GM19324 (cell line): ENCODE data around the gene PARD3.

Source experiments
- ATAC-seq: cut with Tn5 transposase; IDR thresholded peaks from one replicate; pipeline ENCODE4 v1.9.1; 2021; ENCODE audit warnings: mild to moderate bottlenecking, moderate library complexity; ENCODE audit not compliant: unreplicated experiment, low FRiP score

The PARD3 gene

DNA sequence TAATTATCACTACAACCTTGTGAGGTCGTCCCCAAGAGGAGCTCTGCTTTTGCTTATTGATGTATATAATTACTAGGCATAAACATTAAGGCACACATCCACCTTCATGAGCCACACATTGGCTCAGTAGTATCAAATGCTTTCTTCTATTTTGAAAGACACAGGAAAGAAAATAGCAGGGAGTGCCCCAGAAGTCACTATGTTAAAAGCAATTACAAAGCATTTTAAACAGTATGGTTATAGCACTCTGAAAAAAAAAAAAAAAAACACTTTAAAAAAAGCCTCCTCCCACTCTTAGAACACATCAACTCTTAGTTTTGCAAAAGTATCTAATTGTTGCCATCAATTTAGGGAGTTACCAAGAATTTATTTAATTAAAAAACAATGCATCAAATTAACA, 474.2 kb downstream of the PARD3 start:
- ATAC-seq = no peak

GRCh38 chr10:34339816-34340553, 475.1 kb downstream of the PARD3 start:
- no peak for ATAC-seq

DNA sequence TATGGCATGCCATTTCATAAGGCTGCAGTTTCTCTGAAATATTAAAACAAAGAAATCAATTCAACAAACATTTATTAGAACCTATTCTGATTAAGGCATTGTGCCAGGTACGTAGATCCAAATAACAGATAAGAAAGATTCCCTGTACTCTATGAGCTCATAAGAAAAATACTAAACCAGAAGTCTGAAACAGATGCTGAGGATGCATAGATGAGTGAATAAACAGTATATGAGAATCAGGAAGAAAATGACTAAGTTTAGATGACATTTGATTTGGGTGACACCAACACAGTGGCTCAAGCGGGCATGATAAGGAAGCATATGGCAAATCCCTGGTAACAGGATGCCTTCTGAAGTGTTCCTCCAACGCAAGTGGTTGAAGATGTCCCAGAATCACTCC, 477.2 kb downstream of the PARD3 start:
- no peak for ATAC-seq

GRCh38 chr10:34335960-34336690, 479.0 kb downstream of the PARD3 start:
- ATAC-seq = no peak

DNA sequence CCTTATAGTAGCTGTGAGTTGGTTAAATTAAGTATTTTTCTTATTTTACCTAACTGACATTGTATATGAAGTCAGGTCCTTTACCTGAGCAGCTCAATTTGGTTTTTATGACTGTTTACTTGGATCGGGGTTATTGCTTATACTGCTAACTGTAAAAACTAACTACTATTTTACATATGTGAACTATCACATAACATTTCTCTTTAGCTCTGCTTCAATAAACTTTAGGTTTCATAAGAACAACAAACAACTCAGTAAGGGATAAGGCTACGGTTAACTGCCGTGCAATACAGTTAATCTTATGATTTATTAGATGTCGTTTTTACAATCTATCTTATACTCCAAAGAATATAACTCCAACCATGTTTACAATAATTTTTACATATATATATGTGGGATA, 480.2 kb downstream of the PARD3 start:
- no peak for ATAC-seq

DNA sequence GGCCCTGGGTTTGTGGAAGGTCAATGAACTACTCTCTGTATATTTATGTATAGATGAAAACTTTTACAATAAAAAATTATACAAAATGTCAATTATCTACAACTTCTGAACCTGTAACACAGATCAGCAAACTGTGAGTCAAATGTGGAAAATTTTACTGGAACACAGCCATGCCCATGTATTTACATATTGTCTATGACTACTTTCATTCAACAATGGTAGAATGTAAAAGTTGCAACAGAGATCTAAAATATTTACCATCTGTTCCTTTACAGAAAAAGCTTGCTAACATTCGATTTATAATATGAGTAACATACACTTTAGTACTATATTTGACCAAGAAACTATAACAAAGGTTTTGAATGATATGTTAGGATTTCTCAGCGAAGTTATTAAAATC, 481.6 kb downstream of the PARD3 start:
- no peak for ATAC-seq

DNA sequence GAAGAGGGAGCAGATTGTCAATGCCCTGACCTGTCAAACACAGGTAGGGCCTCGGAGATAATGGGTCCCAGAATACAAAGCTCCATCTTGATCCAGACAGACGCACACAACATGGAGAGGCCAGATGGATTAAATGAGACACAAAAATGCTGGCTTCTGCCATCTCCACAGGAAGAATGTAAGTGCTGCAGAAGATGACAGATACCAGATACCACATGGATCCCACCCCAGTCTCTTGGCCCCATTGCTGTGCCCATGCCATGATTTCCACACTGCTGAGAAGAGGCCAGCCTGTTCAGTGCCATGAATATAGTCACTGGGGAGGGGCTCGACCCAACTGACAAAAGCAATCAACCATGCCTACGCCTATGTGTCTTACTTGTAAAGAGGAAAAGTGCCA, 487.9 kb downstream of the PARD3 start:
- ATAC-seq = no peak

DNA sequence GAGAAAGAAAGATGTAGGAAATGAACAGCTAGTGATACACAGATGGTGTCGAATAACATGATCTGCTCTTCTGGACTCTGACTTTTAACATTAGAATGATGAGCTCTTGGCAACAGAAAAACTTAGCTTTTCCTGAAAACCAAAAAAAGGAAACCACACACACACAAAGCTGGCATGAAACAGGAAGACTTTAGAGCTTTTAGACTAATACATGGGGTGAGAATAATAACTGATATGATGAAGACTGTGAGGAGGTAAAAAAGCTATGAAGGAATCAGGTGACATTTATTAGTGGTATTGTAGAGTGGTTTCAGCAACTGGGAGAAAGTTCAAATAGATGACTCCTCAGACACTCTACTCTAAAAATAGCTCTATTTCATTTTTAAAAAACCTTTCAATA, 491.9 kb downstream of the PARD3 start:
- no peak for ATAC-seq

DNA sequence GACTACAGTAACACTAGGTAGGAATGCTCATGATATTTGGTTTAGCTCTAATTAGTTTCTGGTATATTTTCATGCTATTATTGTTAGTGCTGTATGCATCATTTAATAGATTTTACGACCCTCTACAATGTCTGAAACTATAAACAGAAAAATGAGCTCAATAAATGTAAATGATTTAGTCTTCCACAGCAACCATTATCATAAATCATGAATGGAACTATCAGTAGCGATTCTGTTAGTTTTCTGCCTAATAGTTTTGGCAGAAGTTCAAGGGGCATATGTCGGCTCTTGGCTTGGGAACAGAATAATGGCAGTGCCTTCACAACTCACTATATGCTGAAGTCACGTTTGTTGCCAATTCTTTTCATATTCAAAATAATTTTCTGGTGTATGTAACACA, 494.8 kb downstream of the PARD3 start:
- no peak for ATAC-seq

DNA sequence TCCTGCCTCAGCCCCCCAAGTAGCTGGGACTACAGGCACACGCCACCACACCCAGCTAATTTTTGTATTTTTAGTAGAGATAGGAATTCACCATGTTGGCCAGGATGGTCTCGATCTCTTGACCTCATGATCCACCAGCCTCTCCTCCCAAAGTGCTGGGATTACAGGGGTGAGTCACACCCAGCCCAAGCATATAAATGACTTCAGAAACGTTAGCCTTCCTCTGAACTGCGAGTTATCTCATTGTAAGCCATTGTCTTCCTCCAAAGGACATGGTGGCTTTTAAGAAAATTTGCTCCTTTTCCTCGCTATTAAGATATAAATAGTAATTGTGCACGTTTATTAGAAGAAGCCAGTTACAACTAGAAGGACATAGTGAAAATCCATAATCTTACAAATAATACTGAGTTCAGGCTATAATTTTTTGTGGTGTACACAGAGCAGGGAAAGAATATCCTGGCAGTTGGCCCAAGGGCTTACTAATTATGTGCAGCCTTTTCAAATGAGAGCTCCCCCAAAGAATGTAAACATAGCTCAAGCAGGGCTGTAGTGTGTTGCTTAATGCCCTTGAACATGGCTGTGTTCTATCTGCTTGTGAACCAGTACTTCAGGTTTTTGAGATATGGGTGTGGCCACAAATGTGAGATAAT, 495.8 kb downstream of the PARD3 start:
- no peak for ATAC-seq

DNA sequence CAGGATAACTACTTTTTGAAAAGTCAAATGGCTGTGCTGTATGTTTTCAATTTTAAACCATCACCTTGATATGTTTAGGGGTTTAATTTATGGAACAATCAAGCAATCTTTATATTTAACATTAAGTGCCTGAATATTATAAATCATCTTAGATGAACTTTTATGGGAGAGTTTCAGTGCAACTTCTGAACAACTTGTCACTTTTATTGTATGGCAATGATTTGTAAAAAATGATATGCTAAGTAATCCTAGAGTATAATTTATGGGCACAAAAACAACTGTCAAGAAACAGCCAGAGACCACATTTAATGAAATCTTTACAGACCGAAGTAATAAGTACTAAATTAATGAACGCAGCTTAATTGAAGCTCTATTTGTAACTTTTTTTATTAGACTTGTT, 498.9 kb downstream of the PARD3 start:
- no peak for ATAC-seq

GRCh38 chr10:34314457-34314856, 500.6 kb downstream of the PARD3 start:
- ATAC-seq = no peak

DNA sequence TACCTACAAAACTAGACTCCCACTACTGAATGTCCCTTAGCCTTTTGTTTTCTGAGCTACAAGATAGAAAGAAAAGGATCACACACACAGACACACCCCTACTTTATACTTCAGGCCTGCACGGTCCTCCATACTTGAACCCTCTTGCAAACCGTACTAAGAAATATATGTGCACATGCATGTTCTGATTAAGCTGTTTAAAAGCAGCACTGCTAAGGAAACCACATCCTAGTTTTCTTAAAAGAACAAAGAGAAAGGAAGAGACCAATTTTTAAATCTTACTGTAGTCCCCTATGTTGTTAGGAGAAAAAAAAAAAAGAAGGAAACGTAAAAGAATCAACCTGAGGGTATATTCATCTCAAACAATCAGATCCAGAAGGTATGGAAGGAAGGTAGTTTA, 501.2 kb downstream of the PARD3 start:
- ATAC-seq = no peak

GRCh38 chr10:34313353-34313752, 501.7 kb downstream of the PARD3 start:
- no peak for ATAC-seq

DNA sequence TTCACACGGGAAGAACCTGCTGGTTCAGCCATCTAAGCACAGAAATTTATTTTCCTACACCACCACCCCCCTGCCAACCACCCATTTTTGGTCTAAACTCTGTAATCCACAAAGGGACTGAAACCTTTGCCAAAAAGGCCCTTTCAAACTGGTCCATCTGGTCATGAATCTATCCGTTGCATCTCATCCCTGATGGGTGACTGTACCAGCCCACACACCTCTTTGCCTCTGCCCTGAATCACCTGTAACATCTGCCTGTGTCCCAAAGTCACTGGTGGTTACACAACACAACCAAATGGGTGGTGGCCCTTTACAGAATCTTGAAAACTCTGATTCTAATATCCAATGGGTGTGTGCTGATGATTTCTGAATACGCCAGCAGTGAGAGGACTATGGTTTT, 503.4 kb downstream of the PARD3 start:
- ATAC-seq = no peak

DNA sequence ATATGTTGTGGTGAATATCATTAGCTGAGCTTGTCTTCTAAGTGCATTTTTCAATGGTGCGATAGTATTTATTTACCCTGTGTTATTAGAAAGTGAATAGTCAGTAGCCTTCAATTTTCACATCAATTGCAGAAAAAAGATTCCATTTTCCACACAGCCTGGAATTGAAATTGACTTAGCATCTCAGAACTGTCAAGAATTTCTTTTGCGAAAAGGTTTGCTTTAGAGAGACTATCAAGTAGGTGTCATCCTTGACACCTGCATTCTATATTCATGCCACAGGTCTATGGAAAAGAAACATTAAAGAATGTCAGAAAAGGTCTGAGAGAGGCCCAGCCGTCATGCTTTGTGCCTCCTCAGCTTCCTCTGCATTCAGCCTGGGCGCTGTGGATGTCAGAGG, 504.9 kb downstream of the PARD3 start:
- no peak for ATAC-seq

DNA sequence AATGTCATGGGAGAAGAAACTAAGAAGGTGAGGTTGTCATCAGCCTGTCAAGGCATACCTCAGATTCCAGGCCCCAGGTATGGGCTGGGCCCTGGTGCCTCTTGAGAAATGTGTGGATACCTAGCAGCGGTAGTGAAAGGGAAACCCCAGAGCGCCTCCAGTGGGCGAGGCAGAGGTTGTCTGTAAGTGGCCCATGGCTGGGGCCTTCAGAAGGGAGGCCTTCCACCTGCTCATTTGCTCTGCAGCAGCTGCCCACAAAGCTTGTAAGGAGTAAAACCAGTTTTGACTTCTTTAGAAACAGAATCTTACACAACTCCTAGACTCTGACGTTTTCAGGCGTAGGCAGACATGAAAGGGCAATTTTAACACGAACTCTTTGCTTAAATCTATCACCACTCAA, 509.9 kb downstream of the PARD3 start:
- no peak for ATAC-seq

- ATAC-seq = no peak
Measured at GRCh38 chr10:34303022-34303421, 512.1 kb downstream of the PARD3 start.

- ATAC-seq = no peak
Measured at GRCh38 chr10:34299105-34299611, 515.9 kb downstream of the PARD3 start.

DNA sequence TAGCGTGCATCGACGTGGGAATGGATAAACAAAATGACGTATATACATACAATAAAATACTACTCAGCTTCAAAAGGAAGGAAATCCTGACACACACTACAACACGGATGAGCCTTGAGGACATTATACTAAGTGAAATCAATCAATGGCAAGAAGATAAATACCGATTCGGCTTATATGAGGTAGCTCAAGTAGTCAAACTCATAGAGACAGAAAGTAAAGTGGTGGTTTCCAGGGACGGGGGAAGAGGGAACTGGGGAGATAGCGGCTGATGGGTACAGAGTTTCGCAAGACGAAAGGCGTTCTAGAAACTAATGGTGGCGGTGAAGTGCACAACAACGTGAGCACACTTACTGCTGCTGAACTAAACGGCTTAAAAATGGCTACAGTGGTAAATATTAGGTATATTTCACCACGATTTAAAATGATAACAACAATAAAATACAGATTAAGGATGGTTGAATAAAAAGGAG, 516.7 kb downstream of the PARD3 start:
- ATAC-seq = no peak

- ATAC-seq = no peak
Measured at GRCh38 chr10:34297541-34298345, 517.4 kb downstream of the PARD3 start.
